Naive B cell (primary cell): ENCODE data around the gene HOXD8. TPM values are rescaled to one million over a fixed set of nuclear protein-coding genes. Genes with fewer than 3 reads are reported as not detected.

ENCODE experiments used
- ATAC-seq, 2 donors: fragments of 150-1000 bp; cut with Tn5 transposase; 2 replicates each; pipeline ENCODE4 v1.10.0; 2021; ENCODE audit warnings: low read depth in 2 of 2, mild to moderate bottlenecking in 2 of 2, moderate library complexity in 2 of 2
- DNase-seq: peaks from one replicate; pipeline ENCODE4 v3.0.0; 2022
- H3K27ac Mint-ChIP-seq, 6 donors: one replicate each; pipeline ENCODE4 v1.8.0; 2020 to 2022; ENCODE audit warnings: mild to moderate bottlenecking in 6 of 6, mixed read lengths in 6 of 6, moderate library complexity in 5 of 6, inconsistent platforms in 2 of 6
- H3K27me3 Mint-ChIP-seq, 3 donors: one replicate each; pipeline ENCODE4 v1.8.0; 2021 to 2022; ENCODE audit warnings: mixed read lengths in 3 of 3, mild to moderate bottlenecking in 1 of 3
- H3K36me3 Mint-ChIP-seq, 2 donors: one replicate each; pipeline ENCODE4 v1.8.0; 2020 to 2022; ENCODE audit warnings: mixed read lengths in 2 of 2, inconsistent platforms in 1 of 2, mild to moderate bottlenecking in 1 of 2
- H3K4me1 Mint-ChIP-seq, 3 donors: one replicate each; pipeline ENCODE4 v1.8.0; 2020 to 2022; ENCODE audit warnings: mixed read lengths in 3 of 3, inconsistent platforms in 1 of 3, mild to moderate bottlenecking in 1 of 3, moderate library complexity in 1 of 3
- H3K4me3 Mint-ChIP-seq, 8 donors: one replicate each; pipeline ENCODE4 v1.8.0; 2020 to 2022; ENCODE audit warnings: mild to moderate bottlenecking in 8 of 8, mixed read lengths in 8 of 8, moderate library complexity in 8 of 8, inconsistent platforms in 2 of 8
- H3K9me3 Mint-ChIP-seq, 7 donors: one replicate each; pipeline ENCODE4 v1.8.0; 2020 to 2022; ENCODE audit warnings: mixed read lengths in 7 of 7, mild to moderate bottlenecking in 5 of 7, inconsistent platforms in 2 of 7, moderate library complexity in 1 of 7
- polyA plus RNA-seq, 6 donors: library from polyadenylated mRNA; unstranded; fragments of 300-500 nt; fragmentation: Illumina TruSeq; gene quantifications; one replicate each; pipeline ENCODE4 v1.2.3, GENCODE V29; 2021; ENCODE audit warnings: low read depth in 6 of 6

Gene HOXD8
- polyA plus RNA-seq, 6 donors from 2014 or later, result not detected

GRCh38 chr2:176178038-176178756 lies 48.7 kb downstream of the HOXD8 start:
- H3K27ac Mint-ChIP-seq, result no peak overlapping the region
- H3K4me3 Mint-ChIP-seq, result peak overlapping the region in 3 of 8 donors; percentile 20 to 66 (median 33)
- H3K36me3 Mint-ChIP-seq, result no peaks in the 10 kb centered on the region
- peaks cover 71 to 89% (median 78%) of the 10 kb centered on the region in 3 donors for H3K27me3 Mint-ChIP-seq
- no peak for DNase-seq
- no peak for ATAC-seq
- H3K9me3 Mint-ChIP-seq, result peaks cover 0 to 5% (median 0%) of the 10 kb centered on the region in 7 donors
- H3K4me1 Mint-ChIP-seq, result peaks cover 3 to 15% (median 13%) of the 10 kb centered on the region in 3 donors

GRCh38 chr2:176178757-176179295 lies 49.3 kb downstream of the HOXD8 start:
- Mint-ChIP-seq H3K27me3 (peaks cover 70 to 93% (median 81%) of the 10 kb centered on the region in 3 donors), H3K4me3 (peak overlapping the region in 2 of 8 donors; percentile 33 to 66), H3K4me1 (peaks cover 3 to 15% (median 13%) of the 10 kb centered on the region in 3 donors), H3K9me3 (peaks cover 0 to 5% (median 0%) of the 10 kb centered on the region in 7 donors), H3K27ac (no peak overlapping the region), H3K36me3 (no peaks in the 10 kb centered on the region)
- DNase-seq (no peak), ATAC-seq (no peak)

- H3K4me1 Mint-ChIP-seq, result peaks cover 0 to 8% (median 1%) of the 10 kb centered on the region in 3 donors
- DNase-seq, result no peak
- H3K36me3 Mint-ChIP-seq, result no peaks in the 10 kb centered on the region
- H3K27me3 Mint-ChIP-seq, result peaks cover 71 to 90% (median 85%) of the 10 kb centered on the region in 3 donors
- no peak overlapping the region for H3K27ac Mint-ChIP-seq
- H3K4me3 Mint-ChIP-seq, result no peak overlapping the region
- ATAC-seq, result no peak
- H3K9me3 Mint-ChIP-seq, result peaks cover 0 to 4% (median 2%) of the 10 kb centered on the region in 7 donors
Observed at GRCh38 chr2:176181551-176181950, 52.0 kb downstream of the HOXD8 start.

Other genes starting within 250 kb of the HOXD8 start
- 10 to 100 TPM in 4 of 6 donors, 1 to 10 TPM in 2; 7.1 to 15.6 (median 10.2) TPM for gene LNPK, start 127.4 kb upstream of the HOXD8 start, polyA plus RNA-seq
- gene EVX2, start 45.7 kb upstream of the HOXD8 start, polyA plus RNA-seq, result not detected
- gene HOXD13, start 37.0 kb upstream of the HOXD8 start, polyA plus RNA-seq, result not detected
- not detected for gene HOXD12, start 29.9 kb upstream of the HOXD8 start, polyA plus RNA-seq
- not detected for gene HOXD11, start 22.4 kb upstream of the HOXD8 start, polyA plus RNA-seq
- not detected for gene HOXD10, start 12.9 kb upstream of the HOXD8 start, polyA plus RNA-seq
- gene HOXD9, start 7.0 kb upstream of the HOXD8 start, polyA plus RNA-seq, result not detected
- not detected for gene HOXD4, start 21.8 kb downstream of the HOXD8 start, polyA plus RNA-seq
- not detected for gene HOXD3, start 27.6 kb downstream of the HOXD8 start, polyA plus RNA-seq
- gene HOXD1, start 59.0 kb downstream of the HOXD8 start, polyA plus RNA-seq, result not detected
- 10 to 100 TPM; 10.7 to 44.4 (median 19.3) TPM for gene MTX2, start 139.7 kb downstream of the HOXD8 start, polyA plus RNA-seq